ENCODE data around the gene TMED3. TPM values are rescaled to one million over a fixed set of nuclear protein-coding genes. Genes with fewer than 3 reads are reported as not detected.

Gene TMED3
- total and polyA plus RNA-seq, 10 donors, result 28.2 to 76.6 (median 38.6) TPM

DNA sequence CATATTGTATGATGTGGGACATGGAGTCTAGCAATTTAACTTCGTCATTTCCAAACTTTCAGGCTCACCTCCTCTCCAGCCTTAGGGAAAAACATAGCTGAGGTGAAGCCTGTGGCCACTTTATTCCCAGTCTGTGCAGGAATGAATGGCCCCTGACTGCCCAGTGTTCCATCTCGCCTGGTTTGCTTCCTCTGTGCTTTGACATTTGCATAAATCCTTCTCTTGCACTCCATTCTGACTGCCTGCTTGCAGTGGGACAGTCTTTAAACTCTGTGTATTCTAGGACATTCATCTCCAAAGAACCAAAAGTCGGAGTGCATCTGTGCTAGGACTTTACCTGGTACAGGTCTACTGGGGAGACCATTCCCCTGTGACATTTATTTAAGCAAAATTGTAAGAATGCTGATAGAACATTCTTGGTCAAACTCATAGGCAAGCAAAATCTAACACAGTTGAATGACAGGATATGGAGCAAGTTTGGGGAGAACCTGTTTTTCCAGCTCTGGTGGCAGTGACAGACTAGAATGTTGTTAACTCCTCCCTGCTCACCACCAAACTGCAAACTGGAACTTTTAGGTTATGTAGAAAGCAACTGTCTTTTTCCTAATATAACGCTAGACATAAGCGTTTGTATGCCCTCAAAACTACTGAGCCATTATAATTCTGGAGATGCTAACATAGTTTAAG, 22.1 kb downstream of the TMED3 start:
- Histone ChIP-seq H3K36me3 (peaks cover 0 to 19% (median 0%) of the 10 kb centered on the region in 6 donors), H3K4me1 (no peaks in the 10 kb centered on the region), H3K9me3 (peaks cover 0 to 6% (median 0%) of the 10 kb centered on the region in 8 donors), H3K27ac (no peak overlapping the region), H3K4me3 (no peak overlapping the region), H3K27me3 (replicated peaks in 1 of 7) (no peaks in the 10 kb centered on the region)
- 79 to 92% (median 88%) methylated on average over 5 of the region's 5 CpGs for WGBS, 5 donors
- intact Hi-C loops (cut with DNase I; ENCODE audit: low total_unique reads), result no loop called here
- TF ChIP-seq, protein P1, sequence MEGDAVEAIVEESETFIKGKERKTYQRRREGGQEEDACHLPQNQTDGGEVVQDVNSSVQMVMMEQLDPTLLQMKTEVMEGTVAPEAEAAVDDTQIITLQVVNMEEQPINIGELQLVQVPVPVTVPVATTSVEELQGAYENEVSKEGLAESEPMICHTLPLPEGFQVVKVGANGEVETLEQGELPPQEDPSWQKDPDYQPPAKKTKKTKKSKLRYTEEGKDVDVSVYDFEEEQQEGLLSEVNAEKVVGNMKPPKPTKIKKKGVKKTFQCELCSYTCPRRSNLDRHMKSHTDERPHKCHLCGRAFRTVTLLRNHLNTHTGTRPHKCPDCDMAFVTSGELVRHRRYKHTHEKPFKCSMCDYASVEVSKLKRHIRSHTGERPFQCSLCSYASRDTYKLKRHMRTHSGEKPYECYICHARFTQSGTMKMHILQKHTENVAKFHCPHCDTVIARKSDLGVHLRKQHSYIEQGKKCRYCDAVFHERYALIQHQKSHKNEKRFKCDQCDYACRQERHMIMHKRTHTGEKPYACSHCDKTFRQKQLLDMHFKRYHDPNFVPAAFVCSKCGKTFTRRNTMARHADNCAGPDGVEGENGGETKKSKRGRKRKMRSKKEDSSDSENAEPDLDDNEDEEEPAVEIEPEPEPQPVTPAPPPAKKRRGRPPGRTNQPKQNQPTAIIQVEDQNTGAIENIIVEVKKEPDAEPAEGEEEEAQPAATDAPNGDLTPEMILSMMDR (IDR thresholded peaks at IDR 0.05 in 8 of 11, conservative IDR thresholded peaks at IDR 0.05 in 3 of 11), result no peak
- TF ChIP-seq POLR2A (IDR thresholded peaks at IDR 0.05) (no peak), POLR2AphosphoS5 (IDR thresholded peaks at IDR 0.05) (no peak)
- DNase-seq, result no peak

DNA sequence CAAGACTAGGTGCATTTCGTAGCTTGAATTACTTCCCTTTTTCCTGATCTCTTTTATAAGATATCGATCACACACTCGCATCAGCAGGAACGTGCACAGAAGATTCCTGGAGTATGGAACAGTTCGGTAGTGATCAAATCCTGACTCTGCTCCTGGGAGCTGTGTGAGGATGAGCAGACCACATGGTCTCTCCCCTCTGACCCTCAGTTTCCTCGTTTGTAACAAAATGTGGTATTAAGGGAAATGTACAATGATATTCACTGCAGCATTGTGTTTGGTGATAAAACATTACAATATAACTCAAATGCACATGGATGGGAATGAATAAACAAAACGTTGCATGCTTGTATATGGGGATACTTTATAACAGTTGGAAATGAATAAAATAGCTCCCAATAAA, 26.7 kb downstream of the TMED3 start:
- TF ChIP-seq, protein P1 (IDR thresholded peaks at IDR 0.05 in 8 of 11, conservative IDR thresholded peaks at IDR 0.05 in 3 of 11), result no peak
- TF ChIP-seq POLR2AphosphoS5 (IDR thresholded peaks at IDR 0.05) (no peak), POLR2A (IDR thresholded peaks at IDR 0.05) (no peak)
- no peaks in the 10 kb centered on the region for H3K9me3 ChIP-seq
- no peaks in the 10 kb centered on the region for H3K27me3 ChIP-seq (replicated peaks in 1 of 7)
- no peaks in the 10 kb centered on the region for H3K4me1 ChIP-seq
- WGBS, 5 donors, result 68 to 78% (median 71%) methylated on average over 7 of the region's 7 CpGs
- no peaks in the 10 kb centered on the region for H3K36me3 ChIP-seq
- H3K27ac ChIP-seq, result no peak overlapping the region
- no peak overlapping the region for H3K4me3 ChIP-seq
- intact Hi-C loops (cut with DNase I; ENCODE audit: low total_unique reads), result no loop called here
- no peak for DNase-seq

- WGBS, 5 donors, result 71 to 85% (median 80%) methylated on average over 3 of the region's 3 CpGs
- Histone ChIP-seq H3K4me1 (no peaks in the 10 kb centered on the region), H3K27me3 (replicated peaks in 1 of 7) (no peaks in the 10 kb centered on the region), H3K9me3 (no peaks in the 10 kb centered on the region), H3K4me3 (no peak overlapping the region), H3K27ac (no peak overlapping the region), H3K36me3 (no peaks in the 10 kb centered on the region)
- TF ChIP-seq POLR2AphosphoS5 (IDR thresholded peaks at IDR 0.05), result no peak
- TF ChIP-seq POLR2A (IDR thresholded peaks at IDR 0.05), result no peak
- TF ChIP-seq, protein P1 (IDR thresholded peaks at IDR 0.05 in 8 of 11, conservative IDR thresholded peaks at IDR 0.05 in 3 of 11), result peak in 10 of 11 experiments; percentile 25 to 63 (median 56)
- intact Hi-C loops (cut with DNase I; ENCODE audit: low total_unique reads), result no loop called here
- DNase-seq, result no peak
These were observed 28.8 kb downstream of the TMED3 start for GRCh38 chr15:79339588-79340314.

DNA sequence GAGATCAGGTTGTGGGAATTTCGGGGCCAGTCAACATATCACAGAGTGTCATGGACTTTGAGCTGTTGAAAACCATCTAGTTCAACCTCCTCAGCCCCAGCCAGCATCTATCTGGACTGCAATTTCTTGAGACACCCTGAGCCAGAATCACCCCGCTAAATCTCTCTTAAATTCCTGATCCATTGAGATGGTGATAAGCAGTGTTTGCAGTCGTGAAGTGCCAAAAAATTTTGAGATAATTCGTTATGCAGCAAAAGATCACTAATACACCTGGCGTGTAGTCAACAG, 29.3 kb downstream of the TMED3 start:
- Histone ChIP-seq H3K4me1 (no peaks in the 10 kb centered on the region), H3K27ac (no peak overlapping the region), H3K36me3 (no peaks in the 10 kb centered on the region), H3K4me3 (no peak overlapping the region), H3K9me3 (no peaks in the 10 kb centered on the region), H3K27me3 (replicated peaks in 1 of 7) (no peaks in the 10 kb centered on the region)
- intact Hi-C loops (cut with DNase I; ENCODE audit: low total_unique reads), result no loop called here
- 72 to 84% (median 77%) methylated on average over 5 of the region's 5 CpGs for WGBS, 5 donors
- no peak for DNase-seq
- no peak for TF ChIP-seq POLR2A (IDR thresholded peaks at IDR 0.05)
- TF ChIP-seq, protein P1 (IDR thresholded peaks at IDR 0.05 in 8 of 11, conservative IDR thresholded peaks at IDR 0.05 in 3 of 11), result peak in 1 of 11 experiments; percentile 6

All from spleen (tissue), 11 donors.